Left ventricle myocardium inferior (tissue), 1 donor: Measurements from ENCODE around the gene CABP7. TPM values are rescaled to one million over a fixed set of nuclear protein-coding genes. Genes with fewer than 3 reads are reported as not detected.
"Not testable (repeated sequence)": the region's sequence is repeated elsewhere in the genome, so short reads cannot be mapped to it uniquely, and the experiment has no call there.

Source experiments
- DNase-seq: peaks from one replicate; pipeline ENCODE4 v3.0.0-alpha.2; 2020
- H3K27ac ChIP-seq: fragments of 200-600 bp; replicated peaks from 2 replicates; pipeline ENCODE4 v1.8.0; 2021
- H3K27me3 ChIP-seq: fragments of 200-600 bp; 2 replicates; pipeline ENCODE4 v1.8.0; 2021; ENCODE audit warnings: low read depth
- H3K36me3 ChIP-seq: fragments of 200-600 bp; 2 replicates; pipeline ENCODE4 v1.8.0; 2021
- H3K4me1 ChIP-seq: fragments of 200-600 bp; 2 replicates; pipeline ENCODE4 v1.8.0; 2021
- H3K4me3 ChIP-seq: fragments of 200-600 bp; 2 replicates; pipeline ENCODE4 v1.8.0; 2021; ENCODE audit warnings: mild to moderate bottlenecking, moderate library complexity
- H3K9me3 ChIP-seq: fragments of 200-600 bp; replicated peaks from 2 replicates; pipeline ENCODE4 v1.8.0; 2021
- CTCF ChIP-seq: fragments of 200-600 bp; IDR thresholded peaks from 2 replicates; pipeline ENCODE4 v1.8.0; 2021; ENCODE audit warnings: antibody characterized with exemption, mild to moderate bottlenecking, borderline replicate concordance
- intact Hi-C: fragments of 100-400 bp; cut with micrococcal nuclease; formaldehyde crosslinking; loops from one replicate; pipeline ENCODE4 v1.11.0; 2022
- total RNA-seq: library from RNA; stranded (reverse); fragmentation: NEBNext Ultra II Directional; extraction: Animal tissue kit (Norgen Biotek cat#: 25700); gene quantifications from one replicate; pipeline ENCODE4 v1.2.1, GENCODE V29; 2021
- donor health status: DM: no; HTN: yes; CAD: no; lungs with severe emphysema.

The CABP7 gene
- total RNA-seq, 1 donor from 2014 or later = not detected

GRCh38 chr22:29748248-29748893 is 28.6 kb downstream of the CABP7 start:
- DNase-seq = no peak
- Histone ChIP-seq H3K27ac (no peak overlapping the region), H3K9me3 (no peaks in the 10 kb centered on the region), H3K4me3 (no peak overlapping the region), H3K4me1 (no peaks in the 10 kb centered on the region), H3K36me3 (peaks cover 52% of the 10 kb centered on the region), H3K27me3 (no peaks in the 10 kb centered on the region)
- intact Hi-C loops = no loop called here
- no peak for TF ChIP-seq CTCF

GRCh38 chr22:29750029-29750428 is 30.2 kb downstream of the CABP7 start:
- Histone ChIP-seq H3K36me3 (peaks cover 50% of the 10 kb centered on the region), H3K9me3 (no peaks in the 10 kb centered on the region), H3K27ac (no peak overlapping the region), H3K4me1 (no peaks in the 10 kb centered on the region), H3K27me3 (no peaks in the 10 kb centered on the region), H3K4me3 (no peak overlapping the region)
- intact Hi-C loops = no loop called here
- no peak for DNase-seq
- TF ChIP-seq CTCF = no peak

GRCh38 chr22:29750559-29751538 is 31.0 kb downstream of the CABP7 start:
- no peak for TF ChIP-seq CTCF
- Histone ChIP-seq H3K27ac (no peak overlapping the region), H3K9me3 (no peaks in the 10 kb centered on the region), H3K4me3 (no peak overlapping the region), H3K36me3 (peaks cover 42% of the 10 kb centered on the region), H3K4me1 (peaks cover 4% of the 10 kb centered on the region), H3K27me3 (no peaks in the 10 kb centered on the region)
- intact Hi-C loops = no loop called here
- no peak for DNase-seq

GRCh38 chr22:29751669-29752068 is 31.9 kb downstream of the CABP7 start:
- DNase-seq = no peak
- Histone ChIP-seq H3K4me1 (peaks cover 10% of the 10 kb centered on the region), H3K36me3 (peaks cover 34% of the 10 kb centered on the region), H3K9me3 (no peaks in the 10 kb centered on the region), H3K27ac (no peak overlapping the region), H3K27me3 (no peaks in the 10 kb centered on the region), H3K4me3 (no peak overlapping the region)
- TF ChIP-seq CTCF = no peak
- intact Hi-C loops = no loop called here

GRCh38 chr22:29753808-29754657 is 34.2 kb downstream of the CABP7 start:
- Histone ChIP-seq H3K9me3 (no peaks in the 10 kb centered on the region), H3K4me1 (peaks cover 18% of the 10 kb centered on the region), H3K27ac (no peak overlapping the region), H3K36me3 (peaks cover 12% of the 10 kb centered on the region), H3K4me3 (no peak overlapping the region), H3K27me3 (no peaks in the 10 kb centered on the region)
- intact Hi-C loops = no loop called here
- no peak for TF ChIP-seq CTCF
- DNase-seq = no peak

- intact Hi-C loops = not testable (repeated sequence)
Observed at GRCh38 chr22:29754658-29755395, 35.0 kb downstream of the CABP7 start.

More at GRCh38 chr22:29754658-29755395, 35.0 kb downstream of the CABP7 start:
- not testable (repeated sequence) for DNase-seq, H3K27me3 ChIP-seq, H3K9me3 ChIP-seq, H3K27ac ChIP-seq, H3K4me3 ChIP-seq, H3K36me3 ChIP-seq
- H3K4me1 ChIP-seq = peaks cover 22% of the 10 kb centered on the region
